NCI-H345 treated with DMSO at 0.1 percent for 48 hours (cell line): Measurements from ENCODE around the gene RGS14.
"Not testable (repeated sequence)": the region's sequence is repeated elsewhere in the genome, so short reads cannot be mapped to it uniquely, and the experiment has no call there.

Source experiments
- DNase-seq: peaks from one replicate; lab custom pipeline; 2025; ENCODE audit not compliant: unreplicated experiment; lab: John Stamatoyannopoulos, UW

The RGS14 gene

DNA sequence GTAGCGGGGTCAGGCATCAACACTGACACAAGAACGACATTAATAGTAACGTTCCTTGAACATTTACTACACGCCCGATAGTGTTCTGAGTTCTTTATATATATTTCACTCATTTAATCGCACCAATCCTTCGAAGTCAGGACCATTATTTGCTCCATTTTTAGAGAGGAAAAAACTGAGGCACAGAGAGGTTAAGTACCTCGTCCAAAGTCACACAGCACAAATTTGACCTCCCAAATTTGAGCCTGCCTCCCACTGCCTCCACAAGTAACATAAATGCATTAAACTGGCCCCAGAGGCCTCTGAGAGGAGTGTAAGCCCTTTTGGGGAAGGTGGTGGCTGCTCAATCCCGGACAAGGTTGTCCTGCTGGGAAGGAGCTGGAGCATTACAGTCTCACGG lies 5.8 kb downstream of the RGS14 start:
- no peak for DNase-seq

DNA sequence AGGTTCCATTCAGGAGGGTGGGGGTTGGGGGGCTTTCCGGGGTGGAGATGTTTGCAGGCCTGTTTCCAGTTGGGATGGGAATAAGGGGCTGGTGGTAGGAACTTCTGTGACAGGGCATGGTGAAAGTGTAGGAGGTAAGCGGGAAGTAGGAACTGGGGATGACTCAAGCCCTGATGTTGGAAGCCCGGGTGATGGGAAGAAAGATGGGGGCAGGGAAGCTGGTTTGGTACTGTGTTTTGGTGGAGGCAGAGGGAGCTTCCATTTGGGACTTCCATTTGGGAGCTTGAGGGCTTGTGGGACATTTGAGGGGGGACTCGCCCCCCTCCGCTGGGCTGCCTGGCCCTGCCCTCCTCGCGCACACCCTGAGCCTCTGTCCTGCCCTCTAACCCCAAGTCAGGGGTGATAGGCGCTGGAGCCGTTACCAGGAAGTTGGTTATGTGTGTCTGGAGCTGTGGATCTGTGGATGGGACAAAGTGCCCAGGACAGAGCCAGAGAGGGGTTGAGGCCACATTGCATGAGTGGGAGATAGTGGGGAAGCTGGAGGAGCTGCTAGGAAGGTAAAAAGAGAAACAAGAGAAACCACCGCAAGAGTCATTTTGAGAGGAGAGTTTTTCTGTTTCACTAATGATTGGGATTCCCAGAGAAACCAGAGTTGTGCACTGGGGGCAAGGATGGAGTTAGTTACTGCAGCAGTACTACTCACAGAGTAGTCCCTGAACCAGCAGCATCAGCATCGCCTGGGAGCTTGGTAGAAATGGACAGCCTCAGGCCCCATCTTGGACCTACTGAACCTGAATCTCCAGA lies 6.6 kb downstream of the RGS14 start:
- no peak for DNase-seq

DNA sequence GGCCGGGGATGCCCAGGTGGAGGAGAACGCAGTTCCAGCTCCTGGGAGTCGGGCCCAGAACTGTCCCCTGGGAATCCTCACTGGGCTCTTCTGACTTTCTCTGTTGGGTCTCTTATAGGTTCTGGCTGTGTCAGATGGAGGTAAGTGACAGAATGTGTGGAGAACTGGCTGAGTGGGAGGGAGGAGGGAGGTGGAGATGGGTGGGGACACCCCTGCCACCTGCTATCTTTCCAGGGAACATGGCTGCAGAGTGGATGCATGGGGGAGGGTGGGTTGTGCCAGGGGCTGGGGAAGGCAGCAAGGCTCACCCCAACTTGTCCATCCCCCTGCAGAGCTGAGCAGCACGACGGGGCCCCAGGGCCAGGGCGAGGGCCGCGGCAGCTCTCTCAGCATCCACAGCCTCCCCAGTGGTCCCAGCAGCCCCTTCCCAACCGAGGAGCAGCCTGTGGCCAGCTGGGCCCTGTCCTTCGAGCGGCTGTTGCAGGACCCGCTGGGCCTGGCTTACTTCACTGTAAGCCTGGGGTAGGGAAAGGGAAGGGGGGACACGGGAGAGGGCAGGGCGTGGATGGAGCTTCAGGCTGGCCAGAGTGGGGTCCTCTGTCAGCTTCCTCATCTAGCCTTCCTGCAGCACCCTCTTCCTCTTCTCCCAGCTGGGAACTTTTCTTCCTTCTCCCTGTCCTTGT lies 8.3 kb downstream of the RGS14 start:
- no peak for DNase-seq

DNA sequence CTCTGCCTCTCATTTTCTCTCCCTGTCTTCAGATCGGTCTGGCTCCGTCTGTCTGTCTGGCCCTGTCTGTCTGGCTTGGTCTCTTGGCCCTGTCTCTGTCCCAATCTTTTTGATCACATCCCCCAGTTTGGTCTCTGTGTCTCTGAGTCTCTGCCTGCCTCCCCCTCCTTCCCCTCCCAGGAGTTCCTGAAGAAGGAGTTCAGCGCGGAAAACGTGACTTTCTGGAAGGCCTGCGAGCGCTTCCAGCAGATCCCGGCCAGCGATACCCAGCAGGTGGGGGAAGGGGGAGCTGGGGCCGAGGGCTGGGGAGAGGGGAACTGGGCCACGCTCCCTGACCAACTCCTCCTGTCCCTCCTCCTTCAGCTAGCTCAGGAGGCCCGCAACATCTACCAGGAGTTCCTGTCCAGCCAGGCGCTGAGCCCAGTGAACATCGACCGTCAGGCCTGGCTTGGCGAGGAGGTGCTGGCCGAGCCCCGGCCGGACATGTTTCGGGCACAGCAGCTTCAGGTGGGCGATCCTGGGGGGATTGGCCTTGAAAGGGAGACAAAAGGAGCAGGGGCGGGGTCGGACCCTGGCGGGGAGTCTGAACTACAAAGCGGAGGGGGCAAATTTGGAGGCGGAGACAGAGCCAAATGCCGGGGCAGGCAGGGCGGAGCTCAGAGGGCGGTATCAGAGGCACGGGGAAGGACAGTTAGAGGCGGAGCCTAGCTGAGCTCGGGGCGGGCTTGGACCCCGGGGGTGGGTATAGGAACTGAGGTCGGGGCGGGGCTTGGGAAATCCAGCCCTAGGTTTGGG lies 9.0 kb downstream of the RGS14 start:
- DNase-seq, result no peak

DNA sequence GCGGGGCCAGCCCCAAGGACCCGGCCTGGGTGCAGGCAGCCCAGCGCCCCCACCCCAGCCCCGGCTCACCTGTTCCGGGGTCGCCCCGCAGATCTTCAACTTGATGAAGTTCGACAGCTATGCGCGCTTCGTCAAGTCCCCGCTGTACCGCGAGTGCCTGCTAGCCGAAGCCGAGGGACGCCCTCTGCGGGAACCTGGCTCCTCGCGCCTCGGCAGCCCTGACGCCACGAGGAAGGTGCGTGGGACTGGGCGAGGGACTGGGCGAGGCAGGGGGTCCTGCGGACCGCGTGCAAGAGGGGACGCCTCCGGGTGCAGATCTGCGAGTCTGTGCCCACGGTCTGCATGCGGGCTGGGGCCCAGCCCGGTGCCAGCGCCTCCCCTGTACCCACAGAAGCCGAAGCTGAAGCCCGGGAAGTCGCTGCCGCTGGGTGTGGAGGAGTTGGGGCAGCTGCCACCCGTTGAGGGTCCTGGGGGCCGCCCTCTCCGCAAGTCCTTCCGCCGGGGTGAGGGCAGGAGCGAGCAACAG lies 9.7 kb downstream of the RGS14 start:
- DNase-seq, result no peak

DNA sequence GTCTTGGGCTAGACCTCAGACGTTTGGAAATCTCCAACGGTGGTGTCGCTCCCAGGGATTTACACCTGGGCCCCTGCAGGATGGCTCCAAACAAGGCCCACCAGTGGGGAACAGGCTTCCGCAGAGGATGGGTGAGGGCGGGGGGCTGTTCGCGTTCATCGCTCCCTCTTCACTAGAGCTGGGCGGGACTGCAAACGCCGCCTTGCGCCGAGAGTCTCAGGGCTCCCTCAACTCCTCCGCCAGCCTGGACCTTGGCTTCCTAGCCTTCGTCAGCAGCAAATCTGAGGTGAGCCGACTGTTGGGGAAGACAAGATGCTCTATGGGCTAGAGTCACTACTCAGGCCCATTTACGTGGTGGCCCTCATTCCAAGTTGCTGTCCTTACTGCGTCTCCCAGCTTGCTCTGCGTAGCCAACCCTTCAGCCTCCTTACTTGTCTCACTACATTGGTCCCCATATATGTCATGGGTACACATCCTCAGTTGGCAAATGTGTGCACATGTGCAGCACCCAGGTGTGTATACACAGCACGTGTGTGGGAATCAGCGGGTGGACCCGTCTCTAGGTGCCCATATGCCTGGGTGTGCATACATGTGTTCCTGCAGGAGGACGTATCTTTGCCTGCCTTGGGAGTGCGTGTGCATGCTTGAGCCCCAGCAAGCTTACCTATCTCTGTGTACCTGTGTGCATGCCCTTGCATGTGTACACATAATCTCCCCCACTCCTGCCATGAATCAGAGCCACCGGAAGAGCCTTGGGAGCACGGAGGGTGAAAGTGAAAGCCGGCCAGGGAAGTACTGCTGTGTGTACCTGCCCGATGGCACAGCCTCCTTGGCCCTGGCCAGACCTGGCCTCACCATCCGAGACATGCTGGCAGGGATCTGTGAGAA lies 10.5 kb downstream of the RGS14 start:
- no peak for DNase-seq

DNA sequence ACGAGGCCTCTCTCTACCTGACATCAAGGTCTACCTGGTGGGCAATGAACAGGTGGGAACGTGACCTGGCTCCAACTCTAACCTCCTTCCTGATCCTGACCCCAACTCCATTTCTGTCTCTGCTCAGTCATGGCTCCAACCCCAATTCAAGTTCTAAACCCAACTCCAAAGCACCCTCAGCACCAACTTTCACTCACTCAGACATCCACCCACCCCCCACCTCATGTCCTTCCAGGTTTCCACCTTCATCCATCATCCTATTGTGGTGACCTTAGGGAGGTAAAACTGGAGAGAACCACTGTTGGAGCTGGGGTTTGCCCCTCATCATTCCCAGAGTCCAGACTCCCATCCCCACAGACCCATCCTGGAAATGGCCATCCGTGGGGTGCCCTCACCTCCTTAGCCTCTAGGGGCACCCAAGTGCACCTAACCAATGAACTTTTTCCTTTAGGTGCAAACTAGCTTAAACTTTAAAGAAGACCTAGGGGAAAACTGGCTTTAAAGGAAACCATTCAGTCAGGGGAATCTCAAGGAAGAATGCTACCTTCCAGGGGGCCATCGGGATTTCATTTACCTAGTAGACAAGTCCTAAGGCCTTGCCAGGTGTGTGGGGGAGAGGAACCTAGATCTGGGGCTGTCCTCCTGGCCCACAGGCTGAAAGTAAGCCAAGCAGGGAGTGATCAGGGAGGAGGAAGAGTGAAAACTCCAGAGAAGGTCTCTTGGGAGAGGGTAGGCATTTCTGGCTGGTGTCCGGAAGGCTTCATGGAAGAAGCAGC lies 11.3 kb downstream of the RGS14 start:
- DNase-seq, result no peak

DNA sequence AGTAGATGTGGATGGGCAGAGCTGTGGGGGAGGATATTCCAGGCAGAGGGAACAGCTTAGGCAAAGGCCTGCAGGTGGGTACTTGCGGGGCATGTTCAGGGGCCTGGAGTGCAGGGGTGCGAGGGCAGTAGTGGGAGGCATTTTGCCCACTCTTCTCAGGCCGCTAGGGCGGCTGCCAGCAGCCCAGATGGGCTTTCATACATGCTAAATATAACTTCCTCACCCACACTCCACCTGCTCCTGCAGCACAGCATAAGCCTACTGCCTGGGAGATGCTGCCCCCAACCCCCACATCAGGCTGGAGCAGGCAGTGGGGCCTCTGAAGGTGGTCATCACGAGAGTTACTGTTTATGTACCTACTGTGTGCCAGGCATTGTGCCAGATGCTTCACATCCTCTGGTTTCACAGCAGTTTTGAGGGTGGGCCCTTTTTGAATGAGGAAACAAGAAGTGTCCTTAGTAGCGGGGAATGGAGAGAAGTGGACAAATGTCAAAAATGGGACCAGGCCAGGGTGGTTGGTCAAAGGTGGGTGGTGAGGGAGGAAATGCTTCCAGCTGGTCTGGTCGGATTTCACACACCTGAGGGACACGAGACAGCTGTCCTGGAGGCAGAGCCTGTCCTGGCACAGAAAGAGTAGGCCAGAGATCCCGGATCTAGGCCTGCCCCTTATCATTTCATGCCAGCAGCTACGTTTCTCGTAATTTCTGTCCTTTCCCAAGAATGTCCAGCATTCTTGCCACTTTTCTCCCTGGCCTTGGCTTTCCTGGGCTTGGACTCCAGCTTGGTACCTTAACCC lies 12.1 kb downstream of the RGS14 start:
- no peak for DNase-seq

DNA sequence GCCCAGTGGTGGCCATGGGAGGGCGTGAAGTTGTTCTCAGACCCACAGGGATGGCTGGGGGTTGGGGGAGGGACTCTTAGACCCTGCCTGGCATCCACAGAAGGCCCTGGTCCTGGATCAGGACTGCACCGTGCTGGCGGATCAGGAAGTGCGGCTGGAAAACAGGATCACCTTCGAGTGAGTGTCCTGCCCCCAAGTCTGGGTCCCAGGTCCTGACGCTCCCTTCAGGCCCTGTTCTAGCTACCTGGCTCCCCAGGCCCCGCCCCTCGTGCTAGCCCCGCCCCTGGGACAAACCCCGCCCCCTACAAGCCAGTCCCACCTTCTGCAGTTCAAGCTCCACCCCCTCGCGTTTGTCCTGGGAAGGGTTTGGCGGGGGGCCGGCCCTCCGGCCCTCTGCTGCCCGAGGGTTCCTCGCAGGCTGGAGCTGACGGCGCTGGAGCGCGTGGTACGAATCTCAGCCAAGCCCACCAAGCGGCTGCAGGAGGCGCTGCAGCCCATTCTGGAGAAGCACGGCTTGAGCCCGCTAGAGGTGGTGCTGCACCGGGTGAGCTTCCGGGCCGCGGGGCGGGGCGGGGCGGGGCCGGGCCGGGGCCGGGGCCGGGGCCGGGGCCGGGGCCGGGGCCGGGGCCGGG lies 12.9 kb downstream of the RGS14 start:
- DNase-seq, result peak; percentile 72

DNA sequence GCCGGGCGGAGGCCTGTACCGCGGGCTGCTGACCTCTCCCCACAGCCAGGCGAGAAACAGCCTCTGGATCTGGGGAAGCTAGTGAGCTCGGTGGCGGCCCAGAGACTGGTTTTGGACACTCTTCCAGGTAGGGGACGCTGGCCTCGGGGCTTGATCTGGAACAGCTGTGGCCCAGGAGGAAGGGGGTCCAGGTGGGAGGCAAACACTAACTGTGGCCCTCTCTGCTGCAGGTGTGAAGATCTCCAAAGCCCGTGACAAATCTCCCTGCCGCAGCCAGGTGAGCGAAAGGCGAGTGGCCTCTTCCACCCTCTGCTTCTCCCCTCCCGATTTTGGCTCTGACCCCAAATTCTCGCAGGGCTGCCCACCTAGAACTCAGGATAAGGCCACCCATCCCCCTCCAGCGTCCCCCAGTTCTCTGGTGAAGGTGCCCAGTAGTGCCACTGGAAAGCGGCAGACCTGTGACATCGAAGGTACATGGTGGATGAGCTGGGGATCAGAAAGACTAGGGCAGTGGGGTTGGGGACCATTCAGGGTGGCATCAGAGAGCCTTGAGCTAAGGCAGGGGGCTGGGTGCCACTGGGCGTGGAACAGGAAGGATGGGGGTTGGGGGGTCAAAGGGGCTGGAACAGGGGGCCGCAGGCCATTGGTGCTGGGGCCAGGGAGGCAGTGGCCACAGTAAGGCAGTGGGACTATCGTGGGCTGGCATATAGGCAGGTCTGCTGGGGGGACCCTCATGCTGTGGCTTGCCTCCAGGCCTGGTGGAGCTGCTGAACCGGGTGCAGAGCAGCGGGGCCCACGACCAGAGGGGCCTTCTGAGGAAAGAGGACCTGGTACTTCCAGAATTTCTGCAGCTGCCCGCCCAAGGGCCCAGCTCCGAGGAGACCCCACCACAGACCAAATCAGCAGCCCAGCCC lies 13.7 kb downstream of the RGS14 start:
- DNase-seq, result no peak

DNA sequence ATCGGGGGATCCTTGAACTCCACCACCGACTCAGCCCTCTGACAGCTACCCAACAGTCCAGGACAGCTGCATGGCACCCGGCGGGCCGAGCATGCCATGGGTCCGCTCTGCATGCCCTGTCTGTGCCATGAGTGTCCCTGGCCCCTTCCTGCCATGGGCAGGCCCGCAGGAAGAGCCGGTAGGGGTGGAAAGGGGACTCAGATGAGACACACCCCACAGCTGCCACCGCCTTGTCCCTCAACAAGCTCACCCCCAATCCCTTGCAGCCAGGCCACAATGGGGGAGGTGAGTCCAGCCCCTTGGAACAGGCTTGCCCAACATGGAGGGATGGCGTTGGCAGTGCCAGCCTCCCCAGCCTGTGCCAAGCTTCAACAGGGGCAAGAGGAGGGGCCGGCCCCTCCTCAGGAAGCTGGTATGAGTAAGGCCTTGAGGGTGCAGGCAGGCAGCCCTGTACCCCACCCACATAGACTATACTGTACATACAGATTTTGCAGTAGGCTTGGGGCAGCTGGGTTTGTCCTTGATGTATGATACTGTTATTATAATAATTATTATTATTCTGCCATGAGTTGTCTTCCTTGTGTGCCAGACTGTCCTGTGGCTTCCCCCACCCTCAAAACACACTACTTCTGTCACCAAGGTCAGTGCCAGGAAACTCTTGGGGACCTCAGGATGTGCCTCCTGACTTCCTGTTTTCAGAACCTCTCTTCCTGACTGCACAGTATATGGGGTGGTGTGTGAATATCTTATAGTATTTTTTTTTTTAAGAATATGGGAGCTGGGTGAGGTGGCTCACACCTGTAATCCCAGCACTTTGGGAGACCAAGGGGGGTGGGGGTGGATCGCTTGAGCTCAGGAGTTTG lies 14.5 kb downstream of the RGS14 start:
- no peak for DNase-seq

DNA sequence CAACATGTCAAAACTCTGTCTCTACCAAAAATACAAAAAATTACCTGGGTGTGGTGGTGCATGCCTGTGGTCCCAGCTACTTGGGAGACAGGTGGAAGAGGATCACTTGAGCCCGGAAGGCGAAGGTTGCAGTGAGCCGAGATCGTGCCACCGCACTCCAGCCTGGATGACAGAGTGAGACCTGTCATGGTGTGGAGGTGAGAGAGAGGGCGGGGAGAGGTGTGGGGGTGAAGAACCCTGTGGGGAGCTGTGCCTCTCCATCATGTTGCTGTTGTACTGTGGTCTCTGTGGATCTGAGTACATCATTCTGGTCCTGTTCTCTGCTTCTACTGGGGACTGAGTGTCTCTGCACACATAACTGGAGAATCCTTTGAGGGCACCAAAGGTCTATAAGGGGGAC lies 15.2 kb downstream of the RGS14 start:
- DNase-seq, result no peak

DNA sequence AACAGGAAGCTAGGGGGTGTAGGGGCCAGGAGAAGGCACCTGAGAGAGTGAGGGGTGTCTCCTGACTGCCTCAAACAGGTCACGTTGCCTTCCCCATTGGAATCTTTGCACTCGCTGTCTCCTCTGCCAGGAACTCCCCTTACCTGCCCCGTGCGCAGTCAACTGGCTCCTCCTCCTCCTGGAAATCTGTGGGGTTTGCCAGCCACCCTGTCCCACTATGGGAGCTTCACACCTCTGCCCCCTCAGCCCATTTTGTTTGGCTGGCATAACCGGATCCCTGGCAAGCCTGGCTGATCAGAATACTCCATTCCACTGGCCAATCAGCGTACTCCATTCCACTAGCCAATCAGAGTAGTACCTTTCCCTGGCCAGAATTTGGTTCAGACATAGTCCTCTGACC lies 16.1 kb downstream of the RGS14 start:
- no peak for DNase-seq

DNA sequence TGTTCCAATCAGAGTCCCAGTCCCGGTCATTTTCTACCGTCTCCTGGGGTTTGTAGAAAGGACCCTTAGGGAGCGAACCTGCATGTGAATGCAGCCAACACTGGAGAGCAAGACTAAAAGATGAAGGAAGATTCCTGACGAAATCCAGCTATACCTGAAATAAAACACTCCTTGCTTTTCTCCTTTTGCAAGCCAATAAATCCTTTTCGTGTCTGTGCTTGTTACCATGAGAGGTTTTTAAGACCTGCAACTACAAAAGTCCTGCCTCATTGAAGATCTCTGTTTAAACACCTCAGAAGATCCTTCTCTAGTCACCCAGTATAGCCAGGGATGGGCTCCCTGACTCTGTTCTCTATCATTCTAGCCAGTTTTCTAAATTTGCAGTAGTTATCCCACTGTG lies 16.5 kb downstream of the RGS14 start:
- DNase-seq, result no peak

DNA sequence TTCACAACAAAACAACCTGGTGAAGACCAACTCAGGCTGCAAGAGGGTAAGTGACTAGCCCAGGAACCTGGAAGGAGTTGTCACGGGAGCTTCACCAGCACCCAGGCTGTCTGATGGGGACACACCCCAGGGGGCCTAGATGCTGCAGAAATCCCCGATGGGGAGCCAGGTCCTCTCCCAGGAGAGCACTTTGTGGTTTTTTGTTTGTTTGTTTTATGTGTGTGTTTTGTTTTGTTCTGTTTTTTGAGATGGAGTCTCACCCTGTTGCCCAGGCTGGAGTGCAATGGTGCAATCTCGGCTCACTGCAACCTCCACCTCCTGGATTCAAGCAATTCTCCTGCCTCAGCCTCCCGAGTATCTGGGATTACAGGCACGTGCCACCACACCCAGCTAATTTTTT lies 17.8 kb downstream of the RGS14 start:
- DNase-seq, result not testable (repeated sequence)

DNA sequence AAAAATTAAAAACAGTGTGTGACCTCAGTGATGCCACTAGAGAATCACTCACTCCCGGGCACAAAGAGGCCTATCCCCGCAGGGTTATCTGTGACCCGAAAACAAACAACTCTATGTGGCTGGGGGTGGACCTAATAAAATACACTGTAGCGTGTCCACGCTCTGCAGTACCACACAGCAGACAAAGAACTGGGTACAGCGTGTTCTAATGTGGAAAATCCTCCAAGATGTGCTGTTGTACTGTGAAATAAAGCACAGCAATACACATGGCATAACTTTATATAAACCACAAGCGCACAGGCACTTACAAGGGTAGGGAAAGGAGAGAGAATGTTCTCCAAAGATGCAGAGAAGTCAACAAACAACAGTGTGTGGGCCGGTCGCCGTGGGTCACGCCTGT lies 18.4 kb downstream of the RGS14 start:
- no peak for DNase-seq
